NCI-H187 treated with DMSO at 0.1 percent for 48 hours (cell line): ENCODE measurements around the gene FGF22.
"Not testable (repeated sequence)": the region's sequence is repeated elsewhere in the genome, so short reads cannot be mapped to it uniquely, and the experiment has no call there.

Experiments used
- DNase-seq: peaks from one replicate; lab custom pipeline; 2025; lab: John Stamatoyannopoulos, UW

Gene FGF22

GRCh38 chr19:639253-640160 is at the start of gene FGF22:
FGF22 (plus strand) TSS chr19:639879; CDS start chr19:639926, 47 bp downstream.
- no peak for DNase-seq

- no peak for DNase-seq
These were observed 49.3 kb upstream of the FGF22 start for GRCh38 chr19:590396-590745.

- DNase-seq, result no peak
These were observed 49.0 kb upstream of the FGF22 start for GRCh38 chr19:590750-591098.

DNA sequence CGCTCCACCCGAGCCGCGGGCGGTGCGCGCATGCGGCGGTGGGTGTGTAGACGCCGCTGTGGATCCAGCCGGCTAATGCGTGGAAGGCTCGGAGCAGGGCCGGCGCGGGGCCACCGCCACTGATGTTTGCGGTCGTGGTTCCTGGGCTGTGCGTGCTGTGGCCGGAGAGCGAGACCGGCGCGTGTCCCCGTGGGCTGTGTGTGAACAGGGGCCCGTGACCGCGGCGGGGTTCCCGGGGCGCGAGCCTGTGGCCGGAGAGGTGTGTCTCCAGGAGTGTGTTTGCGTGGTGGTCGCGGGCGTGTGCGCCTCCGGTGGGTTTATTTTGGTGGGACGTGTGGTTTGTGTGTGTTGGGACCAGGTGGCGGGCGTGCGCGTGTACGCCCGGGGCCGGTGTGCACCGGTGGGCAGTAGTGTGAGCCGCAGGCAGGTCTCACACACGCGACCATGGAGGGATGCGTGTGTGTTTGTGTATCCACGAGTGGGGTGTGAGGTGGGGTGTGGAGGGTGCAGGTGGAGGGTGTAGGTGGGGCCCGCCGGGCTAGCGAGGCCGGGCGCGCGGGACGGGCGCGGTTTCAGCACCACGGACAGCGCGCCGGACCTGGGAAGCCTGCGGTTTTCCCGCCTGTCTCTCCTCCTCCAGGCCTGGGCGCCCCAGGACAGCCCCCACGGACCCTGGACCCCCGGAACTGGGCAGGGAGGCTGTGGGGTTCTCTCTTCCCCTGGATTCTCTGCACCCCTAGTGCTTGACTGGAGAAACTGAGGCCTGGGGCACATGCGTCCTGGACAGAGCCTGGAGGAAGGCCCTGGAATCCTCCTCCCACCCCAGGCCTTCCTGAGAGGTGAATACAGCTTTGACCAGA is 48.4 kb upstream of the FGF22 start:
- DNase-seq, result no peak

GRCh38 chr19:592101-592500 is 47.6 kb upstream of the FGF22 start:
- DNase-seq, result no peak

DNA sequence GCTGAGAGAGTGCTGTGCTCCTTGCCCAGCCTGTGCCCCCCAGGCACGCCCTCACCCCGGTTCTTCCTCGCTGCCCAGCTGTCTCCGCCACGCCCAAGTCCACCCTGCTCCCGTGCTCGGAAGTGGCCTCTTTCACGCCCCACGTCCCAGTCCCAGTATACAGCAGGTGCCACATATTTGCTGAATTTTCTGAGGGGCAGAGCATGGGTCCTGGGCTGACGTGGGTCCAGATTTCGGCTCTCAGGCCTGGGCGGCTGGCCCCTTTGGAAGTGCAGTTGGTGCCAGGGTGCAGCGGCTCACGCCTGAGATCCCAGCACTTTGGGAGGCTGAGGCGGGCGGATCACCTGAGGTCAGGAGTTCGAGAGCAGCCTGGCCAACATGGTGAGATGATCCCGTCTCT is 46.6 kb upstream of the FGF22 start:
- no peak for DNase-seq

DNA sequence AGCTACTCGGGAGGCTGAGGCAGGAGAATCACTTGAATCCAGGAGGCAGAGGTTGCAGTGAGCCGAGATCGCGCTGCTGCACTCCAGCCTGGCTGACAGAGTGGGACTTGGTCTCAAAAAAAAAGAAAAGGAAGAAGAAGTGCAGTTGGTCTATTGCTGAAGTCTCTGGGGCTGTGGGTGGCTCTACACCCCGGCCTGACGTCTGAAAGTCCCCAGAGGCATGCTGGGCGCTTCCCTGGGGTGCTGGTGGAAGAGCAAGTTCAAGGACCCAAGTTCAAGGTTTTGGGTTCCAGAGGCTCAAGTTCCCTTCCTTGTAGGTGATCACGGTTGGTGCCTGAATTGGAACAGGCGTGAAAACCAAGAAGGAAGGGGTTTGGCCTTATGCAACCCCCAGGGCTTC is 46.2 kb upstream of the FGF22 start:
- DNase-seq, result no peak

DNA sequence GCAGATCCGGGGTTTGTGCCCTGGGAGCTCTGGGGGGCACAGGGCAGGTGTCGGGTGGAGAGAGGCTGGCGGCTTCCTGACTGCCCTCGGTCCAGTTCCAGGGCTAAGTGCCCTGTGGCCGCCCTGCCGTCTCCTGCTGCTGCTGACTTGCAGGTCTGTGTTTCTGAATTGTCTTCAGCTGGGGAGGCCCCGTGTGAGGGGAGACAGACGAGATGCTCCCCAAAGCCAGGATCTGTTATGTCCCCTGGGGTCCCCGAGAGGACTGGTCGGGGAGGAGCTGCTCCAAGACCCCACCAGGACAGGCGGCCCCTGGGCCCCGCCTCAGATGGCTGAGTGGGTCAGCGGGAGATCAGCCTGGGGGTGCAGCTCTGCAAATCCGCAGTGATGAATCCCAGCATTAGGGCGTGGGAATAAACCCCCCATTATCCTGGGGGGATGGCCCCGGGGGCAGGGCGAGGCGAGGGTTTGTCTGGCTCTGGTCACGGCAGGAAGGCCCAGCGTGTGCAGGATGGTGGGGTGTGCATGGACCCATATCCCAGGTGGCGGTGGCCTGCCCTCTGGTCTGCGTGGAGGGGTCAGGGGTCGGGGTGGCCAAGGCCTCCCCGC is 45.3 kb upstream of the FGF22 start:
- no peak for DNase-seq

DNA sequence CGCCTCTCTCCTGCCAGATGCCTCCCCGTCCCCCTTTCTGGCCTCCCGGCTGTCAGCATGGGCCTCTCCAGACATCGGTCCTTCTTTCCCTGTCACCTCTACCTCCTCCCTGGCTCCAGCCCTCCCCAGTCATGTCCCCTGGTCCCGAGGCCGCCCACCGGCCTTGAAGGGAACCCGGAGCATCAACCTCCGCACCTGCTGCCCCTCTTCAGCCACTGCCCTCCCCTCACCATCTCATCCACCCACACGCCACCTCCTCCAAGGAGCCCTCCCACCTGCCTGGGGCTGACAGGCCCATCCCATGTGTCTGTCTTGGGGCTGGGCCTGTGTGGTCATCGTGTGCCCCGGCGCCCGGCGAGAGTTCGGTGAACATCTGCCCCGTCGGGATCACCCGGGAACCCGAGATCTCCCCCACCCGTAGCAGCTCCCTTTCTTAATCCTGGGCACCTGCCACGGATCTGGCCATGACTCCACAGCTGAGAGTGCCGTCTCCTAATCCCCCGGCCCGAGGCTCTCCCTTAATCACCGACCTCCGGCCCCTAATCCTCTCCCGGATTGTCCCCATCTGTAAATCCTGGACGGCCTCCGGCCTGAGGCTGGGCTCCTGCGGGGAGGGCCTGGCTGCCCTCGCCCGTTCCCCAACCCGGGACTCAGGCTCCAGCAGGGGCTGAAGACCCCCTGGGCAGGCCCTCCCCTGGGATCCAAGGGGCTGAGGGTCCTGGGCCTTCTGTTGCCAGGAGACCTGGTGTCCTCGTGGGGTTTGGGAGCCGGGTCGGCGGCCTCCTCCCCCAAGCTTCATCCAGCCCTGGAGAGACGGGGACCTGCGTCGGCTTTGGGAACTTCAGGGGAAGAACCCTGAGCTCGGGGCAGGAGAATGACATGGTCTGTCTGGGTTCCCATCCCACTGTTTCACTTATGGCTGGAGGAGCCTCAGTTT is 44.1 kb upstream of the FGF22 start:
- no peak for DNase-seq

DNA sequence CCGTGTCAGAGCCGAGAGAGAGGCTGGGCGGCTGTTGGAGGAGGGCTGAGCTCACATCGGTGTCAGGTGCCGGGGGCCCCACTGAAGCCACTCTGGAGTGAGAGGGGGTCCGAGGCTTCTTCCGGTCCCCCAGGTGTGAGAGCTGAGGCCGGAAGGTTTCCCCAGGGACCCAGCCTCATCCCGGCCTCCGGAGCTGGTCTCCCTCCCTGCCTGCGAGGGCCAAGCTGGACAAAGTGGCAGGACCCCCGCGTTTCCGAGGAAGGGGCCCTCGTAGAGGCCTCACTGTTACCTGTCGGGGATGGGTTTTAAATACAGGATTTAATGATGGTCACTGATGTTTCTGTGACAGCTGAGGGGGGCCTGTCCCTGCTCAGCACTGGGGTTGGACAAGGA is 43.4 kb upstream of the FGF22 start:
- no peak for DNase-seq

DNA sequence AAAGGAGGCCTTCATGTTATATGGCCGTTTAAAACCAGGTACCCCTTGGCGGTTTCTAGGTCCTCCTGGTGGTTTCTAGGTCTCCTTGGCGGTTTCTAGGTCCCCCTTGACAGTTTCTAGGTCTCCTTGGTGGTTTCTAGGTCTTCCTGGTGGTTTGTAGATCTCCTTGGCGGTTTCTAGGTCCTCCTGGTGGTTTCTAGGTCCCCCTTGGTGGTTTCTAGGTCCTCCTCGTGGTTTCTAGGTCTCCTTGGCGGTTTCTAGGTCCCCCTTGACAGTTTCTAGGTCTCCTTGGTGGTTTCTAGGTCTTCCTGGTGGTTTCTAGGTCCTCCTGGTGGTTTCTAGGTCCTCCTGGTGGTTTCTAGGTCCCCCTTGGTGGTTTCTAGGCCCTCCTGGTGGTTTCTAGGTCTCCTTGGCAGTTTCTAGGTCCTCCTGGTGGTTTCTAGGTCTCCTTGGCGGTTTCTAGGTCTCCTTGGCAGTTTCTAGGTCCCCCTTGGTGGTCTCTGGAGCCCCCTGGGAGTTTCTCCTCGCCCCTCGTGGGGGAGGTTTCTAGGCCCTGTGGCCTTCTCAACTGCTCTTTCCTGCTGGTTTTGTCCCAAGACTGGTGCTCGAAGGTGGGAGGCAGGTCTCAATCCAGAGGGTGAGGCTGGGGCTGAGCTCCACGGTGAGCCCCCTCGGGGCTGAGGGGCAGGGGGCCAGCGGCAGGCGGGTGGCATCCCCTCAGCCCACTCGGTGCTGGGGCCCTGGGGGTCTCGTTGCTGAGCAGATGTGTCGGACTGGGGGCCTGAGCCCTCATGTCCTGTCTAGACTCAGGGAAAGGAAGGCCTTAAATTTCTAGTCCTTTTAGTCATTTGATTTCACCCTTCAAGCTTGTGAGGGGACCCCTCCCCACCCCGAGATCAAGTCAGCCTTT is 42.0 kb upstream of the FGF22 start:
- no peak for DNase-seq

DNA sequence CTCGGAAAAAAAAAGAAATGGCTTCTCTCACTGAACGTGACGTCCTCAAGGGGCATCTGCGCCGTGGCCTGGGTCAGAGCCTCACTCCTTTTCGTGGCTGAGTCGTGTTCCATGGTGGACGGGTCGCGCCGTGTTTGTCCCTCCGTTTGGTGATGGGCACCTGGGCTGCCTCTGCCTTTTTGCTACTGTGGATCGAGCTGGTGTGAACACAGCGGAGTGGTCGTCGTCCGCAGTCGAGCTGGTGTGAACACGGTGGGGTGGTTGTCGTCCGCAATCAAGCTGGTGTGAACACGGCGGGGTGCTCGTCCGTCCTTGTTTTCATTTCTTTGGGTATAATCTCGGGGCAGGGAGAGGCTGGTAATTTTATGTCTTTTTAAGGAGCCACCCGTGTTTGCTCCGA is 38.4 kb upstream of the FGF22 start:
- no peak for DNase-seq

- DNase-seq, result no peak
These were observed 37.9 kb upstream of the FGF22 start for GRCh38 chr19:601790-602189.

GRCh38 chr19:602391-603301 is 37.0 kb upstream of the FGF22 start:
- DNase-seq, result no peak

DNA sequence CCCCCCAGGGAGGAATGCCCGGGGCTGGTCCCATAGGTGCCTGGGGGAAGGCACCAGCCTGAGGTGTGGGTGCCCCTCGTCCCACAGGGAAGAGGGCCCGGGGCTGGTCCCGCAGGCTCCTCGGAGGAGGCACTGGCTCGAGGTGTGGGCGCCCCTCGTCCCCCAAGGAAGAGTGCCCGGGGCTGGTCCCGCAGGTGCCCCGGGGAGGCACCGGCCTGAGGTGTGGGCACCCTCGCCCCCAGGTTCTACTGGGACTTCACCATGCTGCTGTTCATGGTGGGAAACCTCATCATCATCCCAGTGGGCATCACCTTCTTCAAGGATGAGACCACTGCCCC is 36.4 kb upstream of the FGF22 start:
- DNase-seq, result not testable (repeated sequence)

- not testable (repeated sequence) for DNase-seq
These were observed 35.9 kb upstream of the FGF22 start for GRCh38 chr19:603779-604178.

DNA sequence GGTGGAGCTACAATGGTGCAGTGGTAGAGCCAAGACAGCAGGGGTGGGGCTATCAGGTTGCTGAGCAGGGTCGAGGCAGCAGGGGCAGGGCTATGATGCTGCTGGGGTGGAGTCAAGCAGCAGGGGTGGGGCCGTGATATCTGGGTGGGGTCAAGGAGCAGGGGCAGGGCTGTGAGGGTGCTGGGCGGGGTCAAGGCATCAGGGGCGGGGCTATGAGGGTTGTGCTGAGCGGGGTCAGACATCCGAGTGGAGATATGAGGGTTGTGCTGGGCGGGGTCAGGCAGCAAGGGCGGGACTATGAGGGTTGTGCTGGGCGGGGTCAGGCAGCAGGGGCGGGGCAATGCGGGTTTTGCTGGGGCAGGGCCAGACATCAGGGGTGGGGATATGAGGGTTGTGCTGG is 35.3 kb upstream of the FGF22 start:
- no peak for DNase-seq

GRCh38 chr19:605061-605971 is 34.4 kb upstream of the FGF22 start:
- DNase-seq, result not testable (repeated sequence)
